Chondrocyte (in vitro differentiated cells): Measurements from ENCODE around the gene KCNT2. TPM values are rescaled to one million over a fixed set of nuclear protein-coding genes. Genes with fewer than 3 reads are reported as not detected.

ENCODE experiments used
- DNase-seq: peaks from one replicate; pipeline ENCODE4 v3.0.0; 2021; ENCODE audit warnings: mixed read lengths, low spot score
- H3K27ac Mint-ChIP-seq: one replicate; pipeline ENCODE4 v1.8.0; 2021; ENCODE audit warnings: mild to moderate bottlenecking, moderate library complexity, mixed read lengths; ENCODE audit not compliant: unreplicated experiment
- H3K27me3 Mint-ChIP-seq: 2 replicates; pipeline ENCODE4 v1.8.0; 2021; ENCODE audit warnings: low read depth, mixed read lengths
- H3K36me3 Mint-ChIP-seq: 2 replicates; pipeline ENCODE4 v1.8.0; 2021; ENCODE audit warnings: low read depth, mixed read lengths
- H3K4me1 Mint-ChIP-seq: 2 replicates; pipeline ENCODE4 v1.8.0; 2021; ENCODE audit warnings: low read depth, mild to moderate bottlenecking, mixed read lengths
- H3K4me3 Mint-ChIP-seq: one replicate; pipeline ENCODE4 v1.8.0; 2021; ENCODE audit warnings: mild to moderate bottlenecking, moderate library complexity, mixed read lengths; ENCODE audit not compliant: unreplicated experiment
- H3K9me3 Mint-ChIP-seq: 2 replicates; pipeline ENCODE4 v1.8.0; 2021; ENCODE audit warnings: low read depth, mixed read lengths
- CTCF ChIP-seq: fragments of 200-600 bp; sonication (generic); IDR thresholded peaks from 2 replicates; pipeline ENCODE4 v1.5.0; 2021; ENCODE audit warnings: antibody characterized with exemption, mild to moderate bottlenecking, moderate library complexity
- total RNA-seq: library from RNA; stranded (reverse); gene quantifications from 3 replicates; pipeline ENCODE4 v1.2.1, GENCODE V29; 2021

KCNT2 gene
- total RNA-seq, 1 donor from 2014 or later: 13.4 TPM

- Mint-ChIP-seq H3K27ac (no peak overlapping the region), H3K4me3 (no peak overlapping the region), H3K36me3 (peaks cover 6% of the 10 kb centered on the region), H3K9me3 (no peaks in the 10 kb centered on the region), H3K27me3 (no peaks in the 10 kb centered on the region), H3K4me1 (peaks cover 13% of the 10 kb centered on the region)
- DNase-seq: no peak
- no peak for TF ChIP-seq CTCF
Observed at GRCh38 chr1:196573226-196573625, 35.0 kb downstream of the KCNT2 start.

GRCh38 chr1:196567238-196567637, 41.0 kb downstream of the KCNT2 start:
- Mint-ChIP-seq H3K4me1 (peaks cover 4% of the 10 kb centered on the region), H3K27ac (no peak overlapping the region), H3K9me3 (peaks cover 26% of the 10 kb centered on the region), H3K27me3 (no peaks in the 10 kb centered on the region), H3K4me3 (no peak overlapping the region), H3K36me3 (peaks cover 26% of the 10 kb centered on the region)
- no peak for DNase-seq
- TF ChIP-seq CTCF: no peak

GRCh38 chr1:196563768-196564167, 44.5 kb downstream of the KCNT2 start:
- peaks cover 22% of the 10 kb centered on the region for H3K36me3 Mint-ChIP-seq

GRCh38 chr1:196559314-196559713, 48.9 kb downstream of the KCNT2 start:
- H3K9me3 Mint-ChIP-seq: peaks cover 31% of the 10 kb centered on the region
- H3K27ac Mint-ChIP-seq: no peak overlapping the region
- H3K4me1 Mint-ChIP-seq: peaks cover 8% of the 10 kb centered on the region
- peaks cover 18% of the 10 kb centered on the region for H3K36me3 Mint-ChIP-seq
- H3K27me3 Mint-ChIP-seq: no peaks in the 10 kb centered on the region
- H3K4me3 Mint-ChIP-seq: no peak overlapping the region
- no peak for DNase-seq
- TF ChIP-seq CTCF: no peak

More at GRCh38 chr1:196563768-196564167, 44.5 kb downstream of the KCNT2 start:
- peaks cover 26% of the 10 kb centered on the region for H3K9me3 Mint-ChIP-seq
- DNase-seq: no peak
- TF ChIP-seq CTCF: no peak
- no peaks in the 10 kb centered on the region for H3K27me3 Mint-ChIP-seq
- H3K27ac Mint-ChIP-seq: no peak overlapping the region
- no peaks in the 10 kb centered on the region for H3K4me1 Mint-ChIP-seq
- no peak overlapping the region for H3K4me3 Mint-ChIP-seq

GRCh38 chr1:196558411-196558810, 49.8 kb downstream of the KCNT2 start:
- Mint-ChIP-seq H3K9me3 (peaks cover 30% of the 10 kb centered on the region), H3K36me3 (peaks cover 12% of the 10 kb centered on the region), H3K27ac (peak overlapping the region; percentile 67), H3K27me3 (no peaks in the 10 kb centered on the region), H3K4me3 (peak overlapping the region; percentile 67), H3K4me1 (peaks cover 8% of the 10 kb centered on the region)
- DNase-seq: no peak
- no peak for TF ChIP-seq CTCF
